Endothelial cell (in vitro differentiated cells): ENCODE measurements around the gene TEX48. TPM values are rescaled to one million over a fixed set of nuclear protein-coding genes. Genes with fewer than 3 reads are reported as not detected.

Experiments
- DNase-seq: peaks from one replicate; pipeline ENCODE4 v3.0.0; 2021; ENCODE audit warnings: low spot score
- H3K27ac Mint-ChIP-seq: one replicate; pipeline ENCODE4 v1.8.0; 2021; ENCODE audit warnings: mixed read lengths, inconsistent platforms; ENCODE audit not compliant: unreplicated experiment
- H3K27me3 Mint-ChIP-seq: one replicate; pipeline ENCODE4 v1.8.0; 2021; ENCODE audit warnings: mild to moderate bottlenecking, moderate library complexity, mixed read lengths, inconsistent platforms; ENCODE audit not compliant: unreplicated experiment
- H3K36me3 Mint-ChIP-seq: one replicate; pipeline ENCODE4 v1.8.0; 2021; ENCODE audit warnings: mild to moderate bottlenecking, low read depth, mixed read lengths, inconsistent platforms; ENCODE audit not compliant: unreplicated experiment
- H3K4me1 Mint-ChIP-seq: one replicate; pipeline ENCODE4 v1.8.0; 2021; ENCODE audit warnings: mild to moderate bottlenecking, mixed read lengths, inconsistent platforms; ENCODE audit not compliant: unreplicated experiment
- H3K4me3 Mint-ChIP-seq: one replicate; pipeline ENCODE4 v1.8.0; 2021; ENCODE audit warnings: mild to moderate bottlenecking, mixed read lengths, inconsistent platforms; ENCODE audit not compliant: unreplicated experiment
- H3K9me3 Mint-ChIP-seq: one replicate; pipeline ENCODE4 v1.8.0; 2021; ENCODE audit warnings: mixed read lengths, inconsistent platforms; ENCODE audit not compliant: unreplicated experiment
- total RNA-seq: library from RNA; stranded (reverse); fragmentation: NEBNext Ultra II Directional; extraction: Animal tissue kit (Norgen Biotek cat#: 25700); gene quantifications from one replicate; pipeline ENCODE4 v1.2.1, GENCODE V29; 2021; ENCODE audit not compliant: unreplicated experiment
- TF ChIP-seq, protein P1 (sequence below): fragments of 200-600 bp; sonication (generic); IDR thresholded peaks from one replicate; pipeline ENCODE4 v1.5.0; 2021; ENCODE audit warnings: antibody characterized with exemption; ENCODE audit not compliant: unreplicated experiment

TEX48 gene
- total RNA-seq, 1 donor from 2014 or later: not detected

DNA sequence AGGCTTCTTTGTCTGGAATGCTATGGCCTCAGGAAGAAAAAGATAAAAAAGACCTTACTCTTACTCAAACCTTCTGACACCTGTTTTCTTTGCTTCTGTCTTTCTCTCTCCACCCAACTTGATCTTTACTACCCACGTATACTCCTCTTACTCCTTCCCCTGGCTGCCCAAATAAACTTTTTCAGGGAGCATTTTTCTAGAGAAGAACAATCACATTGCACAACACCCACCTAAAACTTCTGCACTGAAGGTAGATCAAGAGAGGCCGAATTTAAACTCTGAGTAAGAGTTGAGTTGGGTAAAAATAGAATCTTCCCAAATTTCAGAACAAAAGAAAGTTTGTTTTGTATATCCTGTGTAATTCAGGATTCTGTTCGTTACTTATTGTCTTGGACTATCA, 3.9 kb downstream of the TEX48 start:
- Mint-ChIP-seq H3K27ac (no peak overlapping the region), H3K4me3 (no peak overlapping the region), H3K4me1 (no peaks in the 10 kb centered on the region), H3K36me3 (no peaks in the 10 kb centered on the region), H3K27me3 (peaks cover 2% of the 10 kb centered on the region), H3K9me3 (no peaks in the 10 kb centered on the region)
- no peak for DNase-seq
- TF ChIP-seq, protein P1, sequence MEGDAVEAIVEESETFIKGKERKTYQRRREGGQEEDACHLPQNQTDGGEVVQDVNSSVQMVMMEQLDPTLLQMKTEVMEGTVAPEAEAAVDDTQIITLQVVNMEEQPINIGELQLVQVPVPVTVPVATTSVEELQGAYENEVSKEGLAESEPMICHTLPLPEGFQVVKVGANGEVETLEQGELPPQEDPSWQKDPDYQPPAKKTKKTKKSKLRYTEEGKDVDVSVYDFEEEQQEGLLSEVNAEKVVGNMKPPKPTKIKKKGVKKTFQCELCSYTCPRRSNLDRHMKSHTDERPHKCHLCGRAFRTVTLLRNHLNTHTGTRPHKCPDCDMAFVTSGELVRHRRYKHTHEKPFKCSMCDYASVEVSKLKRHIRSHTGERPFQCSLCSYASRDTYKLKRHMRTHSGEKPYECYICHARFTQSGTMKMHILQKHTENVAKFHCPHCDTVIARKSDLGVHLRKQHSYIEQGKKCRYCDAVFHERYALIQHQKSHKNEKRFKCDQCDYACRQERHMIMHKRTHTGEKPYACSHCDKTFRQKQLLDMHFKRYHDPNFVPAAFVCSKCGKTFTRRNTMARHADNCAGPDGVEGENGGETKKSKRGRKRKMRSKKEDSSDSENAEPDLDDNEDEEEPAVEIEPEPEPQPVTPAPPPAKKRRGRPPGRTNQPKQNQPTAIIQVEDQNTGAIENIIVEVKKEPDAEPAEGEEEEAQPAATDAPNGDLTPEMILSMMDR: no peak

DNA sequence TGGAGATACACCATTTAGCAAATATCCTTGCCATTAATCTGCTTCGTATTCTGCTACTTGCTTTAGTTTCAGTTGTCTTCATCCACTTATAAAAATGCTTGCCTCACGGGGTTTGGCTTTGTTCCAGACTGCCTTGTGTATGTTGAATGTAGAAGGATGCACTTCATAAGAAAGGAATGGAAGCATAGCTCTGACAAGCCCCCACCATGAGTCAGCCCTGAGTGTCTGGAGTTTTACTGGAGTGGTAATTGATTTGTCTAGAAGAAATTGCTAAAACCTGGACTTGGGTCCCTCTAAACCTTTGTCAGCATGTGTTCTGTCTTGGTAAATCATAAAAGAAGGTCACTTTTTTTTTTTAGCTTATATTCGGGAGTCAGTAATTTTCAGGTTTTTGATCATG, 4.6 kb downstream of the TEX48 start:
- no peaks in the 10 kb centered on the region for H3K4me1 Mint-ChIP-seq
- peaks cover 2% of the 10 kb centered on the region for H3K27me3 Mint-ChIP-seq
- H3K27ac Mint-ChIP-seq: no peak overlapping the region
- no peaks in the 10 kb centered on the region for H3K36me3 Mint-ChIP-seq
- H3K9me3 Mint-ChIP-seq: no peaks in the 10 kb centered on the region
- no peak for DNase-seq
- no peak overlapping the region for H3K4me3 Mint-ChIP-seq
- TF ChIP-seq, protein P1: no peak

DNA sequence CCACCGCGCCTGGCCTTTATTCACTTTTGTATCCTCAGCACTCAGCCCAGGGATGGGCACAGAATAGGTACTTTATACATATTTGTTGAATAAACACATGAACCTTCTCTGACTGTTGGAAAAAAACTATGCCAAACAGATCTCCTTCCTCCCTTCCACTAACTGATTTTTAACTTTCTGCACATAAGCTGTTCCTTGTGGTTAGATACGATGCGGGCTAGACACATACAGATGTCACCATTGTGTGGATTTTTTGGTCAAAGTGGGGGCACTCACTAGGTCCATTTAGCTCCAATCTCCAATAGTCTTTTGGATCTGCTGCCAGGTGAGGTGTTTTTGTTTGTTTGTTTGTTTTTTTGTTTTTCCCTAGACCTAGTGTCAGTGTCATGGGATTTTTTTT, 5.1 kb downstream of the TEX48 start:
- DNase-seq: no peak
- Mint-ChIP-seq H3K36me3 (no peaks in the 10 kb centered on the region), H3K27me3 (peaks cover 2% of the 10 kb centered on the region), H3K4me3 (no peak overlapping the region), H3K4me1 (no peaks in the 10 kb centered on the region), H3K27ac (no peak overlapping the region), H3K9me3 (no peaks in the 10 kb centered on the region)
- TF ChIP-seq, protein P1: no peak

DNA sequence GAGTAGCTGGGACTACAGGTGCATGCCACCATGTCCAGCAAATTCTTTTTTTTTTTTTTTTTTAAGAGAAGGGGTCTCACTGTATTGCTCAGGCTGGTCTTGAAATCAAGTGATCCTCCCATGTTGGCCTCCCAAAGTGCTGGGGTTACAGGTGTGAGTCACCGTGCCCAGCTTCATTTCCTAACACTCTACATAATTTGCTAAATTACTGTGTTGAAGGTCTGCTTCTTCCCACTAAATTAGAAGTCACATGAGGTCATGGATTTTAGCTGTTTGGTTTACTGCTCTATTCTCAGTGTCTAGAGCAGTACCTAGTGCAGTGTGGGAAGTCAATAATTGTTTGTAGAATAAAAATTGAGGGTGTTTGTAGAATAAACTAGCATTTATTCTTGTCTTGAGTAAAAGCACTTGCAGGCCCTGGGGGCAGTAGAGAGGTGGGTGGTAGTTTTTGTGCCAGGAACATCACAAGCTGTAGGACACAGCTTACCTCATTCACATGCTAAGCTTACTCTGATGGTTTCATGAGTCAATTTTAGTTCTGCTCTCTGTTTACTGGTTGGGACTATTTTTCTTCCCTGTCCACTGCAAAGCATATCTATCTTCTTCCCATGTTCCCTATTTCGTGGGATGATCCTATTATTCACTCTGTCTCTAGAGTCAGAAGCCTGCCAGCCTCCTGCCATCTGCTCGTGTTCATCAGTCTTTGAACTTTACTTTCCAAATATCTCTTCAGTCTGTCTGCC, 7.0 kb downstream of the TEX48 start:
- H3K27me3 Mint-ChIP-seq: no peaks in the 10 kb centered on the region
- no peaks in the 10 kb centered on the region for H3K4me1 Mint-ChIP-seq
- no peaks in the 10 kb centered on the region for H3K36me3 Mint-ChIP-seq
- TF ChIP-seq, protein P1: no peak
- DNase-seq: no peak
- H3K9me3 Mint-ChIP-seq: no peaks in the 10 kb centered on the region
- no peak overlapping the region for H3K27ac Mint-ChIP-seq
- no peak overlapping the region for H3K4me3 Mint-ChIP-seq

DNA sequence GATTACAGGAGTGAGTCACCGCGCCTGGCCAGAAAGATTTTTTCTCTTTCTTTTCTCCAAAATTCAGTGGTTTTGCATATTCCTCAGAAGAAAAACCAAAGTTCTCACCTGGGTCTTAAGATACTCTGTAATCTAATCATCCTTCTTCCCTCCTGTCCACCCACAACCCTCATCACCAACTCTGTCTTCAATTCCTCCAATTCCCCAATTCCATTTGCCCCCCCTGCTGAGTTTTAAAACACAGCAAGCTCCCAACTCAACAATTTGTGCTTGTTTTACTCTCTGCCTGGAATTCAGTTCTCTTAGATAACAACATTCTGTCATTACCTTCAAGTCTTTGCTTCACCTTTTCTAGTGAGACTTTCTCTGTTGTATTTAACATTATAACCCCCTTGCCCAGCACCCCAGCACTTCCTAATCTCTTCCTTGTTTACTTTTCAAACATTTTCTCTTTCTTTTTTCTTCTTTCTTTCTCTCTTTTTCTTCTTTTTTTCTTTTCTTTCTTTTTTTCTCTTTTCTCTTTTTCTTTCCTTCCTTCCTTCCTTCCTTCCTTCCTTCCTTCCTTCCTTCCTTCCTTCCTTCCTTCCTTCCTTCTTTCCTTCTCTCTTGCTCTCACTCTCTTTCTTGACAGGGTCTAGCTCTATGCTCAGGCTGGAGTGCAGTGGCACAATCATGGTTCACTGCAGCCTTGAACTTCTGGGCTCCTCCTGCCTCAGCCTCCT, 7.8 kb downstream of the TEX48 start:
- Mint-ChIP-seq H3K4me1 (no peaks in the 10 kb centered on the region), H3K27ac (no peak overlapping the region), H3K36me3 (no peaks in the 10 kb centered on the region), H3K27me3 (no peaks in the 10 kb centered on the region), H3K4me3 (no peak overlapping the region), H3K9me3 (no peaks in the 10 kb centered on the region)
- no peak for DNase-seq
- TF ChIP-seq, protein P1: no peak
